H1 (cell line): ENCODE measurements around the gene CLASP2. TPM values are rescaled to one million over a fixed set of nuclear protein-coding genes. Genes with fewer than 3 reads are reported as not detected.

ENCODE experiments used
- CTCF ChIA-PET: fragments of 300-600 bp; sonication (Branson Sonifier 250); formaldehyde crosslinking; loops from one replicate; lab custom pipeline; 2021; ENCODE audit not compliant: partially characterized antibody; lab: Charles Lee
- POLR2A ChIA-PET: fragments of 300-600 bp; sonication (Branson Sonifier 250); formaldehyde crosslinking; loops from one replicate; lab custom pipeline; 2021; ENCODE audit warnings: inconsistent platforms; ENCODE audit not compliant: partially characterized antibody; lab: Charles Lee
- DNase-seq, 2 experiments: peaks; one replicate each; pipeline versions ENCODE4 v3.0.0 to v3.0.0-alpha.2; 2010 to 2022; ENCODE audit warnings: low spot score in 2 of 2, low read depth in 1 of 2, mixed read lengths in 1 of 2
- FAIRE-seq: peaks from 2 replicates; lab custom pipeline; 2011; peaks lifted over from hg19 to GRCh38; lab: Jason Lieb, UNC
- H2AFZ ChIP-seq: 2 replicates; pipeline ENCODE4 v1.8.1; 2012; ENCODE audit warnings: low read length, inconsistent platforms
- H2AK5ac ChIP-seq: 2 replicates; pipeline ENCODE4 v1.6.1; 2013; ENCODE audit warnings: low read depth, low read length
- H2BK120ac ChIP-seq: replicated peaks from 2 replicates; pipeline ENCODE3; 2013; ENCODE audit warnings: low read depth, low read length, inconsistent platforms
- H2BK12ac ChIP-seq: 2 replicates; pipeline ENCODE4 v1.6.1; 2013; ENCODE audit warnings: low read depth, low read length
- H2BK15ac ChIP-seq: 2 replicates; pipeline ENCODE4 v1.6.1; 2013; ENCODE audit warnings: low read length
- H2BK20ac ChIP-seq: 2 replicates; pipeline ENCODE4 v1.6.1; 2013; ENCODE audit warnings: low read length
- H2BK5ac ChIP-seq: 2 replicates; pipeline ENCODE4 v1.6.1; 2013; ENCODE audit warnings: low read depth, low read length
- H3K14ac ChIP-seq: 2 replicates; pipeline ENCODE4 v1.6.1; 2013; ENCODE audit warnings: inconsistent platforms; ENCODE audit not compliant: insufficient read length
- H3K18ac ChIP-seq: 2 replicates; pipeline ENCODE4 v1.6.1; 2013; ENCODE audit warnings: low read length; ENCODE audit errors: extremely low read depth
- H3K23ac ChIP-seq: 2 replicates; pipeline ENCODE4 v1.6.1; 2013; ENCODE audit warnings: inconsistent platforms; ENCODE audit not compliant: insufficient read length
- H3K23me2 ChIP-seq: 2 replicates; pipeline ENCODE4 v1.6.1; 2013; ENCODE audit warnings: low read depth, low read length
- H3K27ac ChIP-seq: 2 replicates; pipeline ENCODE4 v1.6.1; 2011; ENCODE audit warnings: low read depth, low read length, inconsistent platforms
- H3K27me3 ChIP-seq, 4 experiments: replicated peaks in 1 of 4; 1 replicate in 1 of 4; 2 replicates in 3 of 4; pipeline versions ENCODE4 v1.6.1 to v1.8.1; 2011 to 2013; ENCODE audit warnings: low read length in 3 of 4, mild to moderate bottlenecking in 3 of 4, inconsistent platforms in 2 of 4, mixed read lengths in 2 of 4, moderate library complexity in 1 of 4; ENCODE audit not compliant: control insufficient read depth in 3 of 4, insufficient read depth in 3 of 4; ENCODE audit errors: extremely low read depth in 1 of 4
- H3K36me3 ChIP-seq, 4 experiments: 2 replicates each; pipeline versions ENCODE4 v1.6.1 to v1.8.1; 2011 to 2013; ENCODE audit warnings: mild to moderate bottlenecking in 4 of 4, low read length in 3 of 4, moderate library complexity in 2 of 4, control low read depth in 1 of 4, inconsistent platforms in 1 of 4; ENCODE audit not compliant: insufficient read depth in 4 of 4, control insufficient read depth in 2 of 4
- H3K4ac ChIP-seq: replicated peaks from 2 replicates; pipeline ENCODE3; 2013; ENCODE audit warnings: low read length, low read depth, mixed read lengths, inconsistent platforms; ENCODE audit not compliant: insufficient read length
- H3K4me1 ChIP-seq, 4 experiments: replicated peaks in 1 of 4; 1 replicate in 1 of 4; 2 replicates in 3 of 4; pipeline versions ENCODE4 v1.6.1 to v1.8.1; 2011 to 2013; ENCODE audit warnings: low read length in 3 of 4, inconsistent platforms in 2 of 4, mixed read lengths in 1 of 4; ENCODE audit not compliant: insufficient read depth in 4 of 4, control insufficient read depth in 3 of 4
- H3K4me2 ChIP-seq, 2 experiments: 2 replicates each; pipeline versions ENCODE4 v1.6.1 to v1.8.1; 2011 to 2013; ENCODE audit warnings: low read depth in 2 of 2, low read length in 2 of 2, control low read depth in 1 of 2, inconsistent platforms in 1 of 2, mild to moderate bottlenecking in 1 of 2; ENCODE audit not compliant: insufficient read depth in 1 of 2
- H3K4me3 ChIP-seq, 4 experiments: fragments of 200-600, 300-600 bp in 1 of 4; sonication (generic), shearing (Covaris generic), sonication (Bioruptor Twin) in 1 of 4; 2 replicates each; pipeline versions ENCODE4 v1.5.1 to v1.8.1; 2011 to 2016; ENCODE audit warnings: low read length in 4 of 4, low read depth in 3 of 4, control low read depth in 2 of 4, inconsistent platforms in 2 of 4, mild to moderate bottlenecking in 2 of 4, mixed read lengths in 1 of 4, moderate library complexity in 1 of 4; ENCODE audit not compliant: insufficient read depth in 2 of 4; ENCODE audit errors: extremely low read depth in 1 of 4
- H3K56ac ChIP-seq: replicated peaks from 2 replicates; pipeline ENCODE3; 2013; ENCODE audit warnings: low read depth, mild to moderate bottlenecking, mixed read lengths, low read length, inconsistent platforms; ENCODE audit not compliant: insufficient read length
- H3K79me1 ChIP-seq: 2 replicates; pipeline ENCODE4 v1.6.1; 2013; ENCODE audit warnings: low read depth, low read length, control low read depth
- H3K79me2 ChIP-seq, 2 experiments: 2 replicates each; pipeline versions ENCODE4 v1.6.1 to v1.8.1; 2012 to 2013; ENCODE audit warnings: low read length in 2 of 2, mild to moderate bottlenecking in 2 of 2, inconsistent platforms in 1 of 2; ENCODE audit not compliant: insufficient read depth in 2 of 2, control insufficient read depth in 1 of 2
- H3K9ac ChIP-seq, 4 experiments: replicated peaks in 1 of 4; 1 replicate in 1 of 4; 2 replicates in 3 of 4; pipeline versions ENCODE4 v1.6.1 to v1.8.1; 2011 to 2013; ENCODE audit warnings: low read depth in 3 of 4, low read length in 3 of 4, control low read depth in 2 of 4, mild to moderate bottlenecking in 2 of 4, moderate library complexity in 2 of 4, inconsistent platforms in 1 of 4; ENCODE audit errors: extremely low read depth in 1 of 4
- H3K9me3 ChIP-seq, 2 experiments: 2 replicates each; pipeline versions ENCODE4 v1.6.1 to v1.8.1; 2012 to 2013; ENCODE audit warnings: mild to moderate bottlenecking in 2 of 2, moderate library complexity in 2 of 2, control low read depth in 1 of 2, inconsistent platforms in 1 of 2, low read depth in 1 of 2, low read length in 1 of 2, mixed read lengths in 1 of 2; ENCODE audit not compliant: insufficient read depth in 2 of 2
- H4K20me1 ChIP-seq, 2 experiments: replicated peaks in 1 of 2; 2 replicates each; pipeline versions ENCODE3 to v1.8.1; 2011 to 2013; ENCODE audit warnings: inconsistent platforms in 2 of 2, low read length in 2 of 2, mild to moderate bottlenecking in 1 of 2; ENCODE audit not compliant: insufficient read depth in 2 of 2, control insufficient read depth in 1 of 2
- H4K5ac ChIP-seq: 2 replicates; pipeline ENCODE4 v1.6.1; 2013; ENCODE audit warnings: low read length, low read depth, mixed read lengths, inconsistent platforms; ENCODE audit not compliant: insufficient read length
- H4K8ac ChIP-seq: 2 replicates; pipeline ENCODE4 v1.8.0; 2013; ENCODE audit warnings: mild to moderate bottlenecking, moderate library complexity, low read length, inconsistent platforms; ENCODE audit not compliant: insufficient read depth; ENCODE audit errors: extremely low read depth
- H4K91ac ChIP-seq: replicated peaks from 2 replicates; pipeline ENCODE3; 2013; ENCODE audit warnings: low read length, mixed read lengths, inconsistent platforms; ENCODE audit not compliant: insufficient read length
- CREB1 ChIP-seq: IDR thresholded peaks from 2 replicates; pipeline ENCODE4 v1.6.1; 2012; ENCODE audit warnings: inconsistent platforms
- HDAC6 ChIP-seq: IDR thresholded peaks from one replicate; pipeline ENCODE4 v1.7.1; 2012; ENCODE audit warnings: low read depth, mild to moderate bottlenecking, inconsistent platforms, low read length, moderate library complexity
- JUN ChIP-seq: IDR thresholded peaks from 2 replicates; pipeline ENCODE4 v1.6.1; 2011; ENCODE audit warnings: low read depth, mild to moderate bottlenecking, improper control_type of control experiment, low read length
- POU5F1 ChIP-seq: IDR thresholded peaks from 2 replicates; pipeline ENCODE4 v1.6.1; 2011; ENCODE audit warnings: low read depth, mild to moderate bottlenecking, low read length, moderate library complexity
- RAD21 ChIP-seq, 2 experiments: IDR thresholded peaks in 1 of 2; conservative IDR thresholded peaks in 1 of 2; 2 replicates each; pipeline ENCODE4 v1.6.1; 2011; ENCODE audit warnings: low read depth in 2 of 2, low read length in 2 of 2, improper control_type of control experiment in 1 of 2, inconsistent platforms in 1 of 2, mild to moderate bottlenecking in 1 of 2, moderate library complexity in 1 of 2
- SIN3A ChIP-seq, 2 experiments: IDR thresholded peaks in 1 of 2; conservative IDR thresholded peaks in 1 of 2; 2 replicates each; pipeline ENCODE4 v1.6.1; 2011 to 2012; ENCODE audit warnings: low read length in 2 of 2, improper control_type of control experiment in 1 of 2, low read depth in 1 of 2, mild to moderate bottlenecking in 1 of 2
- SP1 ChIP-seq: IDR thresholded peaks from 2 replicates; pipeline ENCODE4 v1.6.1; 2011; ENCODE audit warnings: low read depth, low read length
- SP2 ChIP-seq: IDR thresholded peaks from 2 replicates; pipeline ENCODE4 v1.6.1; 2012; ENCODE audit warnings: mild to moderate bottlenecking, low read length, inconsistent platforms
- YY1 ChIP-seq: IDR thresholded peaks from 2 replicates; pipeline ENCODE4 v1.6.1; 2011; ENCODE audit warnings: low read depth, mild to moderate bottlenecking, low read length
- ZNF274 ChIP-seq: IDR thresholded peaks from 2 replicates; pipeline ENCODE4 v1.7.0; 2012; ENCODE audit warnings: low read length, borderline replicate concordance; ENCODE audit errors: extremely low read depth
- WGBS, 2 experiments: shearing (Covaris generic) in 1 of 2; methylation state at CpG; one replicate each; pipeline versions ENCODE4 v1.1.6 to v1.1.7; 2013 to 2015; ENCODE audit warnings: low lambda C conversion rate in 2 of 2, mixed read lengths in 2 of 2, inconsistent platforms in 1 of 2, low coverage in 1 of 2, missing lambda C conversion rate in 1 of 2; ENCODE audit not compliant: insufficient replicate concordance in 2 of 2, insufficient coverage in 1 of 2, insufficient read length in 1 of 2; ENCODE audit errors: extremely low coverage in 1 of 2, missing lambda C conversion rate in 1 of 2; 5-methylcytosine and 5-hydroxymethylcytosine counted together
- polyA plus RNA-seq, 7 experiments: library from polyadenylated mRNA; depleted of rRNA in 3 of 7; stranded (reverse) in 5 of 7; unstranded in 2 of 7; fragments of >200 nt in 5 of 7; fragments of 200-250 nt in 2 of 7; gene quantifications; 1 replicate in 5 of 7; 2 replicates in 1 of 7; 4 replicates in 1 of 7; pipeline versions ENCODE4 v1.2.1 to v1.2.3, GENCODE V29; 2011 to 2013; ENCODE audit warnings: missing spikeins in 2 of 7, mixed read lengths in 2 of 7
- total RNA-seq: library from RNA; stranded (reverse); fragmentation: NEBNext Ultra II Directional; extraction: Animal tissue kit (Norgen Biotek cat#: 25700); gene quantifications from 2 replicates; pipeline ENCODE4 v1.2.1, GENCODE V29; 2021

CLASP2 gene
- total and polyA plus RNA-seq, 2 of the 8 experiments (the other 6 are each of a cell fraction or from before 2014, with no cell fraction given) = 21.7 to 58.0 TPM

DNA sequence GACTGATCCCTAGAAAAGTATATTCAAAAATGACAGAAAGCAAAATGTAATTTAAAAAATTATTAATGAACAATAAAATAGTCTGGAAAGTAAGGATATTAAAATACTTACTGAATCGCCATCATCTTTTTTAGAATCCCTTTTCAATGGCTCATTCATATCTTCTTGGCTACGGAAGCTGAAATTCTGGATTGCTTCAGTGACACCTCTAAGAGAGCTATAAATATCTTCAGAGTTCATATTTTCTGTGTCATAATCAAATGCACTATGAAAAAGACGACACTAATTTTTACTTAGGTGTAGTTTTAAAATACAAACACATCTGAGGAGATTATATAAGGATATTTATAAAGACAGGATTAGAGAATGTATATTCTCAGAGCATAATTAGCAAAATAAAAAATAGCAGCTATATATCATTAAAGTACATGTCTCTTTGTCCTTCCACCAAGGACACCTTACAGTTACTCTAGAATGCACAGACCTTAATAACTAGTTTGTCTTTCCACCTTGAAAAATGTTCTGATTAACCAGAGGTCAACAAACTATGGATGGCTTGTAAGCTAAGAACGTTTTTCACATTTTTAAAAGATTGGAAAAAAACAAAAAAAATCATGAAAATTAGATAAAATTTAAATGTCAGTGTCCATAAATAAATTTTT lies 179.2 kb downstream of the CLASP2 start:
- no peak overlapping the region for H3K23ac ChIP-seq
- TF ChIP-seq JUN (no peak), SP2 (no peak), RAD21 (IDR thresholded peaks at IDR 0.05 in 1 of 2, conservative IDR thresholded peaks at IDR 0.05 in 1 of 2; ENCODE audit: low read depth in 2 of 2, low read length in 2 of 2) (no peak), CREB1 (no peak), YY1 (no peak), POU5F1 (no peak), SIN3A (conservative IDR thresholded peaks at IDR 0.05 in 1 of 2, IDR thresholded peaks at IDR 0.05 in 1 of 2; ENCODE audit: low read depth in 1 of 2, low read length in 2 of 2) (no peak), ZNF274 (no peak), HDAC6 (no peak), SP1 (no peak)
- no peak overlapping the region for H3K9ac ChIP-seq
- H2BK5ac ChIP-seq = no peak overlapping the region
- no peaks in the 10 kb centered on the region for H3K79me1 ChIP-seq
- H4K20me1 ChIP-seq = no peaks in the 10 kb centered on the region
- H3K9me3 ChIP-seq = no peaks in the 10 kb centered on the region
- H2BK12ac ChIP-seq = no peak overlapping the region
- H3K14ac ChIP-seq = no peak overlapping the region
- H3K4ac ChIP-seq = no peak overlapping the region
- H2BK20ac ChIP-seq = no peak overlapping the region
- 92% methylated on average over 4 of the region's 4 CpGs; no CpG with 5 or more reads in 1 of the 2 experiments for WGBS, 2 experiments
- H3K23me2 ChIP-seq = no peaks in the 10 kb centered on the region
- no peaks in the 10 kb centered on the region for H3K79me2 ChIP-seq
- no peak overlapping the region for H4K8ac ChIP-seq
- DNase-seq (no peak), FAIRE-seq (no peak)
- ChIA-PET CTCF (interaction anchor here (0.6 to 1.0 kb wide), 4 partner anchors 10 to 403 kb away, joined by 3 to 4 read pairs (median 3); no protein-coding TSS in a partner anchor), POLR2A (interaction anchor here (1.2 kb wide), 1 partner anchor 98 kb away, joined by 3 read pairs; no protein-coding TSS in a partner anchor)
- H3K27me3 ChIP-seq = no peaks in the 10 kb centered on the region
- H4K91ac ChIP-seq = no peak overlapping the region
- H4K5ac ChIP-seq = no peak overlapping the region
- no peak overlapping the region for H3K56ac ChIP-seq
- no peak overlapping the region for H2AFZ ChIP-seq
- no peak overlapping the region for H2BK15ac ChIP-seq
- peaks cover 0 to 29% (median 5%) of the 10 kb centered on the region in 4 experiments; a peak in 4 of 8 replicates for H3K36me3 ChIP-seq
- no peak overlapping the region for H3K27ac ChIP-seq
- H3K4me1 ChIP-seq = no peaks in the 10 kb centered on the region
- H2AK5ac ChIP-seq = no peak overlapping the region
- H3K4me3 ChIP-seq = no peak overlapping the region
- H2BK120ac ChIP-seq = no peak overlapping the region
- no peak overlapping the region for H3K18ac ChIP-seq
- H3K4me2 ChIP-seq = no peak overlapping the region
